Ishikawa (cell line): Measurements from ENCODE around the gene VPS37B.

Experiments used
- CEBPB ChIP-seq: IDR thresholded peaks from 2 replicates; pipeline ENCODE4 v1.6.1; 2012
- CREB1 ChIP-seq: IDR thresholded peaks from 2 replicates; pipeline ENCODE4 v1.6.1; 2012; ENCODE audit warnings: low read depth
- EGR1 ChIP-seq: IDR thresholded peaks from 2 replicates; pipeline ENCODE4 v1.6.1; 2012
- EP300 ChIP-seq: IDR thresholded peaks from 2 replicates; pipeline ENCODE4 v1.6.1; 2012; ENCODE audit warnings: borderline replicate concordance
- FOXM1 ChIP-seq: IDR thresholded peaks from 2 replicates; pipeline ENCODE4 v1.6.1; 2012; ENCODE audit warnings: low read depth, borderline replicate concordance
- NFIC ChIP-seq: IDR thresholded peaks from 2 replicates; pipeline ENCODE4 v1.6.1; 2012
- RAD21 ChIP-seq: IDR thresholded peaks from 2 replicates; pipeline ENCODE4 v1.6.1; 2012; ENCODE audit warnings: low read depth
- TAF1 ChIP-seq: IDR thresholded peaks from 2 replicates; pipeline ENCODE4 v1.6.1; 2012; ENCODE audit warnings: low read depth, mild to moderate bottlenecking
- TCF12 ChIP-seq: IDR thresholded peaks from 2 replicates; pipeline ENCODE4 v1.6.1; 2012; ENCODE audit warnings: low read depth
- TEAD4 ChIP-seq: IDR thresholded peaks from 2 replicates; pipeline ENCODE4 v1.6.1; 2012
- YY1 ChIP-seq: IDR thresholded peaks from 2 replicates; pipeline ENCODE4 v1.6.1; 2012; ENCODE audit warnings: low read depth
- ZBTB7A ChIP-seq: IDR thresholded peaks from 2 replicates; pipeline ENCODE4 v1.6.1; 2012; ENCODE audit warnings: low read depth
- TF ChIP-seq, protein P1 (sequence below): IDR thresholded peaks from 2 replicates; pipeline ENCODE4 v1.6.1; 2012
- TF ChIP-seq, protein P2 (sequence below): IDR thresholded peaks from 2 replicates; pipeline ENCODE4 v1.6.1; 2012; ENCODE audit warnings: low read depth, mild to moderate bottlenecking
- TF ChIP-seq, protein P3 (sequence below): IDR thresholded peaks from 2 replicates; pipeline ENCODE4 v1.6.1; 2012

The VPS37B gene

DNA sequence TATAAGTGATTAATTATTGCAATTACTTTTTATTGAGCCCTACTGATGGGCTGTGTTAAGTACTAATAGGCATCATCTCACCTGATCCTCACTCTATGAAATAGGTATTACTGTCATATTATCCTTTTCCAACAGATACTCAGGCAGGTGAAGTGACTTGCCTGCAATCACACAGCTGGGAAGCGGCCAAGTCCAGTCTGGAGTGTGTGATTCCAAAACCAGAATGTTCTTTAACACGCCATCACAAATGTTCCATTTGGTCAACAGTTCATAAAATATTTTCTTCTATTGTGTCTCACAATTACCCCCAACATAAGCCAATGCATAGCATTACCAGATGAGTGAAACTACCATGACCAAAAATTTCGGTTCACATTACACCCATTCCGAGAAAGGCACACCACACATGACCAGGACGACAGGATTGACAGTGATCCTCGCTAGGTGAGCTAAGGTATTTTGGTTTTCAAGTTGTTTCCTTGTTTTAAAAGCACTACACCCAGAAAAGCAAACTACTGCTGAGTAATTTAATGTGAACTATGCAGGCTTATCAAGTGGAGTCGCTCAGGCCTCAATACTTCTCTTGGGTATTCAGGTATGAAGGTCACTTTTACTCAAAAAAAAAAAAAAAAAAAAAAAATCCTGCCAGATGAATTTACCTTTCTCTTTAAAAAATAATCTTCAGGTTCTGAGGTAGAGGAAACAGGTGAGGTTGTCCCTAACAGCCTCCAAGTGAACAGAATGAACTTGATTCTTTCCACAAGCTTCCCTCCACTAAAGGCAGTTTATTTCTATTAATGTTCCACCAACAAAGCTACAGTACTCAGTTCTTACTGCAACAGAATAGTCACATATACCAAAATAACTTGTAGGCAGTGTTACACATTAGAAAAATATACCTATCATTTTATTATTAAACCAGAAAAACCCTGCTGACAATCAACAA is 2.4 kb downstream of the VPS37B start:
- TF ChIP-seq, protein P1, sequence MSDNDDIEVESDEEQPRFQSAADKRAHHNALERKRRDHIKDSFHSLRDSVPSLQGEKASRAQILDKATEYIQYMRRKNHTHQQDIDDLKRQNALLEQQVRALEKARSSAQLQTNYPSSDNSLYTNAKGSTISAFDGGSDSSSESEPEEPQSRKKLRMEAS = no peak
- TF ChIP-seq NFIC = no peak
- no peak for TF ChIP-seq EGR1
- no peak for TF ChIP-seq RAD21
- TF ChIP-seq YY1 = no peak
- TF ChIP-seq, protein P2, sequence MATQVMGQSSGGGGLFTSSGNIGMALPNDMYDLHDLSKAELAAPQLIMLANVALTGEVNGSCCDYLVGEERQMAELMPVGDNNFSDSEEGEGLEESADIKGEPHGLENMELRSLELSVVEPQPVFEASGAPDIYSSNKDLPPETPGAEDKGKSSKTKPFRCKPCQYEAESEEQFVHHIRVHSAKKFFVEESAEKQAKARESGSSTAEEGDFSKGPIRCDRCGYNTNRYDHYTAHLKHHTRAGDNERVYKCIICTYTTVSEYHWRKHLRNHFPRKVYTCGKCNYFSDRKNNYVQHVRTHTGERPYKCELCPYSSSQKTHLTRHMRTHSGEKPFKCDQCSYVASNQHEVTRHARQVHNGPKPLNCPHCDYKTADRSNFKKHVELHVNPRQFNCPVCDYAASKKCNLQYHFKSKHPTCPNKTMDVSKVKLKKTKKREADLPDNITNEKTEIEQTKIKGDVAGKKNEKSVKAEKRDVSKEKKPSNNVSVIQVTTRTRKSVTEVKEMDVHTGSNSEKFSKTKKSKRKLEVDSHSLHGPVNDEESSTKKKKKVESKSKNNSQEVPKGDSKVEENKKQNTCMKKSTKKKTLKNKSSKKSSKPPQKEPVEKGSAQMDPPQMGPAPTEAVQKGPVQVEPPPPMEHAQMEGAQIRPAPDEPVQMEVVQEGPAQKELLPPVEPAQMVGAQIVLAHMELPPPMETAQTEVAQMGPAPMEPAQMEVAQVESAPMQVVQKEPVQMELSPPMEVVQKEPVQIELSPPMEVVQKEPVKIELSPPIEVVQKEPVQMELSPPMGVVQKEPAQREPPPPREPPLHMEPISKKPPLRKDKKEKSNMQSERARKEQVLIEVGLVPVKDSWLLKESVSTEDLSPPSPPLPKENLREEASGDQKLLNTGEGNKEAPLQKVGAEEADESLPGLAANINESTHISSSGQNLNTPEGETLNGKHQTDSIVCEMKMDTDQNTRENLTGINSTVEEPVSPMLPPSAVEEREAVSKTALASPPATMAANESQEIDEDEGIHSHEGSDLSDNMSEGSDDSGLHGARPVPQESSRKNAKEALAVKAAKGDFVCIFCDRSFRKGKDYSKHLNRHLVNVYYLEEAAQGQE = no peak
- TF ChIP-seq TEAD4 = no peak
- TF ChIP-seq ZBTB7A = no peak
- no peak for TF ChIP-seq CEBPB
- TF ChIP-seq FOXM1 = no peak
- no peak for TF ChIP-seq CREB1
- TF ChIP-seq, protein P3, sequence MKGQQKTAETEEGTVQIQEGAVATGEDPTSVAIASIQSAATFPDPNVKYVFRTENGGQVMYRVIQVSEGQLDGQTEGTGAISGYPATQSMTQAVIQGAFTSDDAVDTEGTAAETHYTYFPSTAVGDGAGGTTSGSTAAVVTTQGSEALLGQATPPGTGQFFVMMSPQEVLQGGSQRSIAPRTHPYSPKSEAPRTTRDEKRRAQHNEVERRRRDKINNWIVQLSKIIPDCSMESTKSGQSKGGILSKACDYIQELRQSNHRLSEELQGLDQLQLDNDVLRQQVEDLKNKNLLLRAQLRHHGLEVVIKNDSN = no peak
- TF ChIP-seq TAF1 = no peak
- no peak for TF ChIP-seq EP300
- no peak for TF ChIP-seq TCF12

DNA sequence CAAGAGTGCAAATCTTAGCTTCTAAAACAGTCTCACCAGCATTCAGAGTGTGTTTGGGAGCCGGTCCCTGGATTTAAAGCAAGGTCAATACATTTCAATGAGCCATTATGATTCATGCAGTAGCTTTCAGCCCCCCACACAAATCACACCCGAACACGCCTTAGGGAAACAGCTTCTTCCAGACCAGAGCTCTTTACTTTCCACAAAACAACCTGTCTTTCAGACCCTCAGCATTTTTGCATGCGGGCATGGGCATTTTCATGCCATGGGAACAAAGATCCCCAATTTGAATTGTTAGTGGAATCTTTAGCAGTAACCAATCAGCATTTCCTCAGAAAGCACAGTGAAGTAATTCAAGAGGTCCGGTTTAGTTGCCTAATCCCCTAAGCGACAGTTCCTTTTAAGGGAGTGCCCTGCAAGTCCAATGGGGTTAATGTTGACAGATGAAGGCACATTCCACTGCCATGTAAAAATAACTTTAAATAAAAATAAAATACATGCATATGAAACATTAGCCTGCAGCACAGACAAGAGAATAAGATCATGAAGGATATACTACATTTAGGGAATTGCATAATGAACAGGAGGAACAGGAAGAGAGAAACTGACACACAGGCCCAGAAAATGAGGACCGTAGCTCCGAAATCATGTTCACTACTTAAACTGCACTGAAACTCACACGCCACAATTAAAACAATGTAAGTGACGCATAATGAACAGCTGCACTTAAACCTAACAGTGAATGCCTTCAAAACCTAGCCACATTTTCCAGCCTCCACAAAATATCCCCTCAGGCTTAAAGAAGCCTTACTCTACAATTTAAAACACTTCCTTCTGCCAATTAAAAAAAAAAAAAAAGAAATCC is 4.0 kb downstream of the VPS37B start:
- no peak for TF ChIP-seq EP300
- TF ChIP-seq RAD21 = no peak
- no peak for TF ChIP-seq ZBTB7A
- TF ChIP-seq, protein P3 = no peak
- TF ChIP-seq EGR1 = no peak
- TF ChIP-seq, protein P2 = no peak
- no peak for TF ChIP-seq TAF1
- no peak for TF ChIP-seq YY1
- no peak for TF ChIP-seq TCF12
- TF ChIP-seq FOXM1 = no peak
- no peak for TF ChIP-seq TEAD4
- no peak for TF ChIP-seq CREB1
- TF ChIP-seq NFIC = no peak
- TF ChIP-seq, protein P1 = no peak
- no peak for TF ChIP-seq CEBPB

DNA sequence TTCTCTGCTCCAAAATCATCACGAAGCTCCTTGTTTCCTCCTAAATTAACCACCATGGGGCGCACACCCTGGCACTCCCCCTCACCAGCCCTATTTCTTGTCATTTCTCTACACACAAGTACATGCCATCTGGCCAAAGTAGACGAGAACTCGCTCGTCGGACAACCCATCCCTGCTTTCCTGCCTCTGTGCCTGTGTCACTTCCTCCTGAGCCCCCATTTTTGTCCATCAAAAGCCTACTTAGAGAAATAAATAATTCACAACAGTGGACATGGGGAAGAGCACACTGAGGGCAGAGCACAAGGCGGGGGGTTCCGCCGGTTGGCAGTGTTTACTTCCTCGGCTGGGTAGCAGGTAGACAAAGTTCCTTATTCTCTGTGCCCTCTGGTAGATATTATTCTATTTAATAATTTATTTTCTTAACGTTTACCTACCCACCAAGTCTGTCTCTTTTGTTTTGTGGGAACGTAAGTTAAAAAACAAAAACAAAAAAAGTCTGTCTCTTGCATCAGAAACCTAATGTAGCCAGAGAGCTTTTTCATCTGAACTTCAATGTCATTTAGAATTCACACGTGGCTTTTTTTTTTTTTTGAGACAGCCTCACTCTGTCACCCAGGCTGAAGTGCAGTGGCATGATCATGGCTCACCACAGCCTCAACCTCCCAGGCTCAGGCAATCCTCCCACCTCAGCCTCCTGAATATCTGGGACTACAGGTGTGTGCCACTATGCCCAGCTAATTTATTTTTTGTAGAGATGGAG is 6.0 kb downstream of the VPS37B start:
- no peak for TF ChIP-seq TAF1
- TF ChIP-seq EGR1 = no peak
- TF ChIP-seq, protein P3 = no peak
- no peak for TF ChIP-seq ZBTB7A
- TF ChIP-seq RAD21 = no peak
- TF ChIP-seq FOXM1 = no peak
- TF ChIP-seq YY1 = no peak
- no peak for TF ChIP-seq CEBPB
- TF ChIP-seq, protein P1 = no peak
- TF ChIP-seq TCF12 = no peak
- no peak for TF ChIP-seq CREB1
- TF ChIP-seq NFIC = no peak
- TF ChIP-seq, protein P2 = no peak
- no peak for TF ChIP-seq EP300
- TF ChIP-seq TEAD4 = no peak
